Measurements from ENCODE around the gene CDH8.

CDH8 gene

DNA sequence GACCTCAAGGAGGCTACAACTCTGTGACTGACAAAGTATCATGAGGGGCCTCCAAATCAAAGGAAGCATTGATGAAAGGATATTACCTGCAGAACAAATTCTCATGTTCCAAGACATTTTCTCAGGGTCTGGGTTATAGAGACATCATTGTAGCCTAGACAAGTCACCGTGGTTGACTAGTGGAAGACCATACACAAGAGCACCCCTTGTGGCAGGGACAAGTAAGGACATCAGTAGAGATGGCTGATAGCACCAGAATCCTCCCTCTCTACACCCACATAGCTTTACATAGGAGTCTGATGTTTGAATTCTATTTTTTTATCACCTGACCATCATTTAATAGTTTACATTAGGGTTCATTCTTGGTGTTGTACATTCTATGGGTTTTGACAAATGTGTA, 32.5 kb upstream of the CDH8 start:
- peaks cover 16% of the 10 kb centered on the region for H3K27me3 ChIP-seq (ENCODE audit: insufficient read depth, poor library complexity, severe bottlenecking)
- H3K36me3 ChIP-seq (ENCODE audit: low read depth), result no peaks in the 10 kb centered on the region
- no peaks in the 10 kb centered on the region for H3K4me1 ChIP-seq (ENCODE audit: insufficient read depth, poor library complexity, severe bottlenecking)
- H3K27ac ChIP-seq (ENCODE audit: poor library complexity, severe bottlenecking), result no peak overlapping the region
- no peaks in the 10 kb centered on the region for H3K9me3 ChIP-seq (ENCODE audit: severe bottlenecking)
- TF ChIP-seq, protein P1, sequence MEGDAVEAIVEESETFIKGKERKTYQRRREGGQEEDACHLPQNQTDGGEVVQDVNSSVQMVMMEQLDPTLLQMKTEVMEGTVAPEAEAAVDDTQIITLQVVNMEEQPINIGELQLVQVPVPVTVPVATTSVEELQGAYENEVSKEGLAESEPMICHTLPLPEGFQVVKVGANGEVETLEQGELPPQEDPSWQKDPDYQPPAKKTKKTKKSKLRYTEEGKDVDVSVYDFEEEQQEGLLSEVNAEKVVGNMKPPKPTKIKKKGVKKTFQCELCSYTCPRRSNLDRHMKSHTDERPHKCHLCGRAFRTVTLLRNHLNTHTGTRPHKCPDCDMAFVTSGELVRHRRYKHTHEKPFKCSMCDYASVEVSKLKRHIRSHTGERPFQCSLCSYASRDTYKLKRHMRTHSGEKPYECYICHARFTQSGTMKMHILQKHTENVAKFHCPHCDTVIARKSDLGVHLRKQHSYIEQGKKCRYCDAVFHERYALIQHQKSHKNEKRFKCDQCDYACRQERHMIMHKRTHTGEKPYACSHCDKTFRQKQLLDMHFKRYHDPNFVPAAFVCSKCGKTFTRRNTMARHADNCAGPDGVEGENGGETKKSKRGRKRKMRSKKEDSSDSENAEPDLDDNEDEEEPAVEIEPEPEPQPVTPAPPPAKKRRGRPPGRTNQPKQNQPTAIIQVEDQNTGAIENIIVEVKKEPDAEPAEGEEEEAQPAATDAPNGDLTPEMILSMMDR (IDR thresholded peaks at IDR 0.05; ENCODE audit: poor library complexity, severe bottlenecking), result peak; percentile 27
- ATAC-seq (ENCODE audit: low read depth) (no peak), DNase-seq (ENCODE audit: low spot score) (no peak)
- H3K4me3 ChIP-seq (ENCODE audit: severe bottlenecking), result no peak overlapping the region

DNA sequence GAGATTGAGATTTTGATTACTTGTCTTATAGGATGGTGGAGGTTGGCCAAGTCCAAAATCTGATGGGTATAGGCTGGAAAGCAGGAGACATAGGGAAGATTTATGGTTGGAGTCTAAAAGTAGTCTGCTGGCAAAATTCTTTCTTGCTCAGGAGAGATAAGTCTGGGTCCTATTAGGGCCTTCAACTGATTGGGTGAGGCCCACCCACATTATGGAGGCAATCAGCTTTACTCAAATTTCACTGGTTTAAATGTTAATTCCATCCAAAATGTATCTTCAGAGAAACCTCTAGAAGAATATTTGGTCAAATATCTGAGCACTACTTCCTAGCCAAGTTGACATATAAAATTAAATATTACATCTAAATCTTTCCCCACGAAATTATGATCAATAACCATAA, 31.7 kb upstream of the CDH8 start:
- H3K27ac ChIP-seq (ENCODE audit: poor library complexity, severe bottlenecking), result no peak overlapping the region
- DNase-seq (ENCODE audit: low spot score) (no peak), ATAC-seq (ENCODE audit: low read depth) (no peak)
- TF ChIP-seq, protein P1 (IDR thresholded peaks at IDR 0.05; ENCODE audit: poor library complexity, severe bottlenecking), result no peak
- no peaks in the 10 kb centered on the region for H3K4me1 ChIP-seq (ENCODE audit: insufficient read depth, poor library complexity, severe bottlenecking)
- H3K9me3 ChIP-seq (ENCODE audit: severe bottlenecking), result no peaks in the 10 kb centered on the region
- peaks cover 21% of the 10 kb centered on the region for H3K27me3 ChIP-seq (ENCODE audit: insufficient read depth, poor library complexity, severe bottlenecking)
- no peak overlapping the region for H3K4me3 ChIP-seq (ENCODE audit: severe bottlenecking)
- no peaks in the 10 kb centered on the region for H3K36me3 ChIP-seq (ENCODE audit: low read depth)

- TF ChIP-seq, protein P1 (IDR thresholded peaks at IDR 0.05; ENCODE audit: poor library complexity, severe bottlenecking), result no peak
- peaks cover 21% of the 10 kb centered on the region for H3K27me3 ChIP-seq (ENCODE audit: insufficient read depth, poor library complexity, severe bottlenecking)
- ATAC-seq (ENCODE audit: low read depth), result no peak
Observed at GRCh38 chr16:62067182-62067581, 30.9 kb upstream of the CDH8 start.

DNA sequence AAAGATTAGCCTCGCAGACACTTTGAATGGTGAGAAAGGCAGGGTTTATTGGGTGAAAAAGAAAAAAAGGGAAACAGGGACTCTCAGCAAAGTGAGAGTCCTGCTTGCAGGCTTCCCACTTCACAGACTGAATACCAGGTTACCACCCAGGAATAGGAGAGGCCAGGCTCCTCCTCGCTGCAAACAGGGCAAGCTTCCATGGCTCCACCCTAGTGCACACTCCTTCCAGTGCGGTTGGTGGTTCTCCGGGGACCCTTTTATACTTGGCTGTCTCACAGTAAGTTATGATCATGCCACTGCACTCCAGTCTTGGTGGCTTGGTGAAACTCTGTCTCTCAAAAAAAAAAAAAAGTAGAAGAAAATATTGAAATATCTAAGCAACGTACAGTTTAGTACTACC, 30.5 kb upstream of the CDH8 start:
- ATAC-seq (ENCODE audit: low read depth), result no peak
- no peak for DNase-seq (ENCODE audit: low spot score)
- no peaks in the 10 kb centered on the region for H3K36me3 ChIP-seq (ENCODE audit: low read depth)
- TF ChIP-seq, protein P1 (IDR thresholded peaks at IDR 0.05; ENCODE audit: poor library complexity, severe bottlenecking), result no peak
- no peak overlapping the region for H3K27ac ChIP-seq (ENCODE audit: poor library complexity, severe bottlenecking)
- no peaks in the 10 kb centered on the region for H3K9me3 ChIP-seq (ENCODE audit: severe bottlenecking)
- H3K4me3 ChIP-seq (ENCODE audit: severe bottlenecking), result no peak overlapping the region
- H3K4me1 ChIP-seq (ENCODE audit: insufficient read depth, poor library complexity, severe bottlenecking), result no peaks in the 10 kb centered on the region
- H3K27me3 ChIP-seq (ENCODE audit: insufficient read depth, poor library complexity, severe bottlenecking), result peaks cover 21% of the 10 kb centered on the region

More at GRCh38 chr16:62067182-62067581, 30.9 kb upstream of the CDH8 start:
- Histone ChIP-seq H3K36me3 (ENCODE audit: low read depth) (no peaks in the 10 kb centered on the region), H3K9me3 (ENCODE audit: severe bottlenecking) (no peaks in the 10 kb centered on the region), H3K27ac (ENCODE audit: poor library complexity, severe bottlenecking) (no peak overlapping the region), H3K4me1 (ENCODE audit: insufficient read depth, poor library complexity, severe bottlenecking) (no peaks in the 10 kb centered on the region), H3K4me3 (ENCODE audit: severe bottlenecking) (no peak overlapping the region)
- DNase-seq (ENCODE audit: low spot score), result no peak

DNA sequence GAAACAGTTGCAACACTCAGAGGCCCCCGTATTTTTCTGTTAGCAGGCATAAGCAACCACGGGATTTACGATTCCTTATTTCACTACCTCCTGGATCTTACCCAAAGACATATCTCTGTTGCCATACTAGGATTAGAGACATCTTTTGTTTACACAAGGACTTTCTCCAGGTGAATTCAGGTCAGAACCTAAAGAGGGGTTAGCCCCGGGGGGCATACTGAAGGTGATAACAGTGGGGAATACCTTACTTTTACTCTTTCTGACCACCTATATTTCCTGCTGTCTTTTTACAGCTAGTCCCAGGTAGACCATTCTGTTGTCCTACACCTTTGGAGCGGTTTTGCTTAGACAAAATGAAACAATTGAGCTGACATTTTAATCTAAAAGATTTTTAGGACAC, 27.9 kb upstream of the CDH8 start:
- peaks cover 28% of the 10 kb centered on the region for H3K27me3 ChIP-seq (ENCODE audit: insufficient read depth, poor library complexity, severe bottlenecking)
- no peak overlapping the region for H3K27ac ChIP-seq (ENCODE audit: poor library complexity, severe bottlenecking)
- no peaks in the 10 kb centered on the region for H3K36me3 ChIP-seq (ENCODE audit: low read depth)
- DNase-seq (ENCODE audit: low spot score) (no peak), ATAC-seq (ENCODE audit: low read depth) (no peak)
- TF ChIP-seq, protein P1 (IDR thresholded peaks at IDR 0.05; ENCODE audit: poor library complexity, severe bottlenecking), result no peak
- H3K4me3 ChIP-seq (ENCODE audit: severe bottlenecking), result no peak overlapping the region
- H3K4me1 ChIP-seq (ENCODE audit: insufficient read depth, poor library complexity, severe bottlenecking), result no peaks in the 10 kb centered on the region
- H3K9me3 ChIP-seq (ENCODE audit: severe bottlenecking), result no peaks in the 10 kb centered on the region

All from RWPE2 (cell line).